Thymus (tissue), 11 donors: Measurements from ENCODE around the gene IFT74. TPM values are rescaled to one million over a fixed set of nuclear protein-coding genes. Genes with fewer than 3 reads are reported as not detected.

Source experiments
- DNase-seq, 9 donors: peaks; one replicate each; pipeline ENCODE4 v3.0.0-alpha.2; 2013; ENCODE audit warnings: low spot score in 9 of 9, low read depth in 6 of 9, missing footprints in 1 of 9
- H3K27ac ChIP-seq, 2 donors: one replicate each; pipeline ENCODE4 v1.5.1; 2013; ENCODE audit warnings: control low read depth in 1 of 2, low read depth in 1 of 2, low read length in 1 of 2, mild to moderate bottlenecking in 1 of 2, moderate library complexity in 1 of 2
- H3K27me3 ChIP-seq, 2 donors: one replicate each; pipeline ENCODE4 v1.5.1; 2013; ENCODE audit warnings: low read length in 1 of 2; ENCODE audit not compliant: control insufficient read depth in 2 of 2, insufficient read depth in 1 of 2
- H3K36me3 ChIP-seq, 2 donors: one replicate each; pipeline ENCODE4 v1.5.1; 2013; ENCODE audit warnings: low read length in 1 of 2, mild to moderate bottlenecking in 1 of 2, moderate library complexity in 1 of 2; ENCODE audit not compliant: control insufficient read depth in 2 of 2, insufficient read depth in 2 of 2
- H3K4me1 ChIP-seq, 2 donors: one replicate each; pipeline ENCODE4 v1.5.1; 2013; ENCODE audit warnings: low read length in 2 of 2; ENCODE audit not compliant: control insufficient read depth in 2 of 2, insufficient read depth in 2 of 2
- H3K4me3 ChIP-seq, 2 donors: one replicate each; pipeline ENCODE4 v1.5.1; 2013; ENCODE audit warnings: low read length in 2 of 2, control low read depth in 1 of 2, mild to moderate bottlenecking in 1 of 2
- H3K9me3 ChIP-seq, 2 donors: one replicate each; pipeline ENCODE4 v1.5.1; 2013; ENCODE audit warnings: low read length in 1 of 2, mild to moderate bottlenecking in 1 of 2; ENCODE audit not compliant: control insufficient read depth in 2 of 2, insufficient read depth in 1 of 2
- WGBS: extraction: QIAGEN DNeasy Blood & Tissue Kit; methylation state at CpG from one replicate; pipeline ENCODE4 v1.1.7; 2013; 5-methylcytosine and 5-hydroxymethylcytosine counted together
- polyA plus RNA-seq: library from polyadenylated mRNA; stranded (reverse); fragments of 200-250 nt; gene quantifications from one replicate; pipeline ENCODE4 v1.2.3, GENCODE V29; 2013
- total RNA-seq: library from RNA; stranded (reverse); fragments of 120-200 nt; gene quantifications from one replicate; pipeline ENCODE4 v1.2.4, GENCODE V29; 2013
- donor health status: healthy.

IFT74 gene
- total and polyA plus RNA-seq, 2 donors, result 16.3 to 16.9 TPM

- Histone ChIP-seq H3K27ac (no peak overlapping the region), H3K4me3 (no peak overlapping the region)
- 98% methylated on average over 4 of the region's 4 CpGs for WGBS
Observed at GRCh38 chr9:27047136-27047535, 90.9 kb downstream of the IFT74 start.

GRCh38 chr9:27053369-27054022 lies 97.3 kb downstream of the IFT74 start:
- Histone ChIP-seq H3K27ac (no peak overlapping the region), H3K36me3 (no peaks in the 10 kb centered on the region), H3K4me1 (no peaks in the 10 kb centered on the region), H3K4me3 (no peak overlapping the region), H3K9me3 (no peaks in the 10 kb centered on the region), H3K27me3 (no peaks in the 10 kb centered on the region)
- 48% methylated on average over 6 of the region's 6 CpGs for WGBS
- DNase-seq, result no peak

More at GRCh38 chr9:27047136-27047535, 90.9 kb downstream of the IFT74 start:
- no peaks in the 10 kb centered on the region for H3K9me3 ChIP-seq
- no peak for DNase-seq
- no peaks in the 10 kb centered on the region for H3K4me1 ChIP-seq
- peaks cover 2 to 3% of the 10 kb centered on the region in 2 donors for H3K36me3 ChIP-seq
- no peaks in the 10 kb centered on the region for H3K27me3 ChIP-seq

- no peak overlapping the region for H3K27ac ChIP-seq
- no peak for DNase-seq
- H3K9me3 ChIP-seq, result no peaks in the 10 kb centered on the region
- no peaks in the 10 kb centered on the region for H3K27me3 ChIP-seq
- H3K36me3 ChIP-seq, result no peaks in the 10 kb centered on the region
- no peak overlapping the region for H3K4me3 ChIP-seq
- H3K4me1 ChIP-seq, result no peaks in the 10 kb centered on the region
- 99% methylated on average over 1 of the region's 1 CpG for WGBS
Observed at GRCh38 chr9:27054125-27054524, 97.9 kb downstream of the IFT74 start.

GRCh38 chr9:27054841-27055240 lies 98.6 kb downstream of the IFT74 start:
- H3K9me3 ChIP-seq, result no peaks in the 10 kb centered on the region
- DNase-seq, result no peak
- H3K27me3 ChIP-seq, result no peaks in the 10 kb centered on the region

GRCh38 chr9:27059412-27059811 lies 103.2 kb downstream of the IFT74 start:
- Histone ChIP-seq H3K36me3 (no peaks in the 10 kb centered on the region), H3K4me1 (no peaks in the 10 kb centered on the region), H3K27ac (no peak overlapping the region), H3K9me3 (no peaks in the 10 kb centered on the region), H3K27me3 (no peaks in the 10 kb centered on the region), H3K4me3 (no peak overlapping the region)
- no peak for DNase-seq
- WGBS, result 96% methylated on average over 1 of the region's 1 CpG

More at GRCh38 chr9:27054841-27055240, 98.6 kb downstream of the IFT74 start:
- Histone ChIP-seq H3K36me3 (no peaks in the 10 kb centered on the region), H3K4me3 (no peak overlapping the region), H3K4me1 (no peaks in the 10 kb centered on the region), H3K27ac (no peak overlapping the region)

GRCh38 chr9:27059907-27060306 lies 103.7 kb downstream of the IFT74 start:
- H3K36me3 ChIP-seq, result no peaks in the 10 kb centered on the region
- no peaks in the 10 kb centered on the region for H3K4me1 ChIP-seq
- no peak overlapping the region for H3K27ac ChIP-seq
- DNase-seq, result no peak
- H3K27me3 ChIP-seq, result no peaks in the 10 kb centered on the region
- no peaks in the 10 kb centered on the region for H3K9me3 ChIP-seq
- H3K4me3 ChIP-seq, result no peak overlapping the region

- Histone ChIP-seq H3K4me3 (no peak overlapping the region), H3K27me3 (no peaks in the 10 kb centered on the region), H3K4me1 (no peaks in the 10 kb centered on the region), H3K27ac (no peak overlapping the region), H3K9me3 (no peaks in the 10 kb centered on the region), H3K36me3 (no peaks in the 10 kb centered on the region)
- no peak for DNase-seq
- WGBS, result 91% methylated on average over 1 of the region's 1 CpG
Observed at GRCh38 chr9:27065288-27065687, 109.1 kb downstream of the IFT74 start.

GRCh38 chr9:27073841-27074728 lies 117.9 kb downstream of the IFT74 start:
- no peak for DNase-seq

GRCh38 chr9:27078685-27079084 lies 122.5 kb downstream of the IFT74 start:
- 95% methylated on average over 1 of the region's 1 CpG for WGBS
- Histone ChIP-seq H3K4me3 (no peak overlapping the region), H3K4me1 (no peaks in the 10 kb centered on the region), H3K36me3 (no peaks in the 10 kb centered on the region), H3K9me3 (no peaks in the 10 kb centered on the region), H3K27ac (no peak overlapping the region), H3K27me3 (no peaks in the 10 kb centered on the region)
- no peak for DNase-seq

More at GRCh38 chr9:27073841-27074728, 117.9 kb downstream of the IFT74 start:
- no peak overlapping the region for H3K27ac ChIP-seq
- H3K4me3 ChIP-seq, result no peak overlapping the region
- WGBS, result 73% methylated on average over 4 of the region's 4 CpGs
- no peaks in the 10 kb centered on the region for H3K27me3 ChIP-seq
- no peaks in the 10 kb centered on the region for H3K4me1 ChIP-seq
- no peaks in the 10 kb centered on the region for H3K36me3 ChIP-seq
- H3K9me3 ChIP-seq, result no peaks in the 10 kb centered on the region
